HepG2 (cell line): Measurements from ENCODE around the gene SLC1A4. TPM values are rescaled to one million over a fixed set of nuclear protein-coding genes. Genes with fewer than 3 reads are reported as not detected.

ENCODE experiments used
- CTCF ChIP-seq: sonication (generic); formaldehyde crosslinking; IDR thresholded peaks from 2 replicates; pipeline ENCODE4 v1.5.0; 2020; ENCODE audit warnings: mild to moderate bottlenecking, missing genetic modification reagents, moderate library complexity
- HMGXB3 ChIP-seq: sonication (generic); formaldehyde crosslinking; IDR thresholded peaks from 2 replicates; pipeline ENCODE4 v1.4.0; 2020; ENCODE audit warnings: missing genetic modification reagents, borderline replicate concordance
- MEIS1 ChIP-seq: sonication (generic); formaldehyde crosslinking; IDR thresholded peaks from 2 replicates; pipeline ENCODE4 v1.9.0; 2021; ENCODE audit warnings: mild to moderate bottlenecking, missing genetic modification reagents, moderate library complexity, borderline replicate concordance
- THAP8 ChIP-seq: sonication (generic); formaldehyde crosslinking; IDR thresholded peaks from 2 replicates; pipeline ENCODE4 v1.5.1; 2020; ENCODE audit warnings: missing genetic modification reagents, mild to moderate bottlenecking, borderline replicate concordance
- ZBTB7A ChIP-seq: sonication (generic); formaldehyde crosslinking; IDR thresholded peaks from 2 replicates; pipeline ENCODE4 v1.8.0; 2022; ENCODE audit warnings: mild to moderate bottlenecking, missing genetic modification reagents
- ZNF562 ChIP-seq: sonication (generic); formaldehyde crosslinking; IDR thresholded peaks from 2 replicates; pipeline ENCODE4 v1.8.0; 2022; ENCODE audit warnings: missing genetic modification reagents, borderline replicate concordance
- polyA plus RNA-seq, 8 experiments: library from polyadenylated mRNA; depleted of rRNA in 3 of 8; stranded (reverse) in 7 of 8; unstranded in 1 of 8; fragments of >200 nt; fragmentation: Illumina TruSeq in 4 of 8; extraction: Trizol in 4 of 8; gene quantifications; 2 replicates each; pipeline versions ENCODE4 v1.2.1 to v1.2.3, GENCODE V29; 2011 to 2016; ENCODE audit warnings: low read depth in 4 of 8, missing spikeins in 1 of 8, mixed read lengths in 1 of 8; ENCODE audit not compliant: insufficient read depth in 1 of 8
- total RNA-seq, 5 experiments: library from RNA; depleted of rRNA; stranded (reverse); fragments of >200 nt; fragmentation: Illumina TruSeq; extraction: Trizol; gene quantifications; 2 replicates each; pipeline ENCODE4 v1.2.3, GENCODE V29; 2016; ENCODE audit warnings: low read depth in 1 of 5

SLC1A4 gene
- total and polyA plus RNA-seq, 2 of the 13 experiments (the other 11 are each of a cell fraction or from before 2014, with no cell fraction given), result 21.0 to 39.6 TPM

- no peak for TF ChIP-seq CTCF (CRISPR knock-in tag)
- TF ChIP-seq HMGXB3 (CRISPR knock-in tag), result no peak
- TF ChIP-seq THAP8, result no peak
- TF ChIP-seq MEIS1 (CRISPR knock-in tag), result no peak
- TF ChIP-seq ZBTB7A (CRISPR knock-in tag), result no peak
- TF ChIP-seq ZNF562 (CRISPR knock-in tag), result no peak
Measured at GRCh38 chr2:65070856-65071255, 81.7 kb downstream of the SLC1A4 start (continued).
